Esophagus (tissue), 2 donors: ENCODE results near the gene PAQR7. TPM values are rescaled to one million over a fixed set of nuclear protein-coding genes. Genes with fewer than 3 reads are reported as not detected.

ENCODE experiments used
- H3K27ac ChIP-seq, 2 donors: one replicate each; pipeline ENCODE4 v1.5.1; 2013; ENCODE audit warnings: low read depth in 2 of 2, mild to moderate bottlenecking in 2 of 2, inconsistent platforms in 1 of 2, low read length in 1 of 2, moderate library complexity in 1 of 2
- H3K27me3 ChIP-seq, 2 donors: one replicate each; pipeline ENCODE4 v1.6.1; 2013; ENCODE audit warnings: low read length in 2 of 2, control low read depth in 1 of 2, mild to moderate bottlenecking in 1 of 2; ENCODE audit not compliant: insufficient read depth in 2 of 2, control insufficient read depth in 1 of 2
- H3K36me3 ChIP-seq, 2 donors: one replicate each; pipeline ENCODE4 v1.6.1; 2013; ENCODE audit warnings: low read length in 1 of 2; ENCODE audit not compliant: control insufficient read depth in 2 of 2, insufficient read depth in 2 of 2
- H3K4me1 ChIP-seq, 2 donors: one replicate each; pipeline ENCODE4 v1.6.1; 2013; ENCODE audit warnings: low read length in 1 of 2; ENCODE audit not compliant: control insufficient read depth in 2 of 2, insufficient read depth in 2 of 2
- H3K4me3 ChIP-seq, 2 donors: one replicate each; pipeline ENCODE4 v1.5.1; 2013; ENCODE audit warnings: low read length in 2 of 2, mild to moderate bottlenecking in 2 of 2, low read depth in 1 of 2, moderate library complexity in 1 of 2
- H3K9me3 ChIP-seq, 2 donors: one replicate each; pipeline ENCODE4 v1.6.1; 2013; ENCODE audit warnings: mild to moderate bottlenecking in 2 of 2, low read depth in 1 of 2, low read length in 1 of 2, moderate library complexity in 1 of 2; ENCODE audit not compliant: control insufficient read depth in 2 of 2, insufficient read depth in 1 of 2
- WGBS, 2 donors: extraction: QIAGEN DNeasy Blood & Tissue Kit; methylation state at CpG; one replicate each; pipeline ENCODE4 v1.1.7; 2013; 5-methylcytosine and 5-hydroxymethylcytosine counted together
- polyA plus RNA-seq, 2 donors: library from polyadenylated mRNA; stranded (reverse); fragments of 200-250 nt; gene quantifications; one replicate each; pipeline ENCODE4 v1.2.3, GENCODE V29; 2013
- donor health status: healthy with polysubstance abuse.
- donor health status: Bipolar disorder and iron deficiency.

PAQR7 gene
- polyA plus RNA-seq, 2 donors, result 9.5 to 14.3 TPM

DNA sequence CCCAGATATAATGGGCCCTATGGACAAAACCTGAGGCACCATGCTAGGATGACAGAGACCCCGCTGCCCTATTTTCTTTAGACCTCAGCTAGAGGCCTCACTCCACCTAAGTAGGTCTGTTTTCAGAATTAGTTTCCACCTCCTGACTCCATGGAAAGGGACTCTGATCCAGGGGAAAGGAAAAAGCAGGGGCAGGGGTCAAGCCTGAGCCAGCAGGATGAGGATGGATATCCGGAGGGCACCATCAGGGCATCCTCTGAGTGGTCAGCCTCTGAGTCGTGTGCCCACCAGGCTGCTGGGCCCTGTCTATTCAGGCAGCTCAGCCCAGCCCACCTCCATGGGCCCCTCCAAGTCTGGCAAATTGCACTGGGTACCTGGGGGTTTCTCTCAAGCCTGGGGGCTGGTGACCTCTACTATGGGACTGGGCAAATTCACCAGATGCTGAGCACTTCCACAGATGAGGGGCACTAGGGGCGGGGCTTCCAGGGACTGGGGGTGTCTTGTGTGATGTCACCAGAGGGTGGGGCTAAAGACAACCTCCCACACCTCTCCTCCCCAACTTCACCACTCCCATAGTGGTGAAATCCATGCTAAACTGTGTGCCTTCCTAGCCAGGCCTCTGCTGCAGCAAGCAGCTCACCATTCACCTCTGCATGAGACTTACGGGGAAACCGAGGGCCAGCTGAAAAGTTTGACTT, 5.5 kb downstream of the PAQR7 start:
- Histone ChIP-seq H3K4me1 (peaks cover 6 to 24% of the 10 kb centered on the region in 2 donors), H3K9me3 (no peaks in the 10 kb centered on the region), H3K4me3 (no peak overlapping the region), H3K36me3 (peaks cover 0 to 3% of the 10 kb centered on the region in 2 donors), H3K27ac (peak overlapping the region in 1 of 2 donors; percentile 20), H3K27me3 (no peaks in the 10 kb centered on the region)
- WGBS, 2 donors, result 62 to 88% methylated on average over 6 of the region's 6 CpGs

DNA sequence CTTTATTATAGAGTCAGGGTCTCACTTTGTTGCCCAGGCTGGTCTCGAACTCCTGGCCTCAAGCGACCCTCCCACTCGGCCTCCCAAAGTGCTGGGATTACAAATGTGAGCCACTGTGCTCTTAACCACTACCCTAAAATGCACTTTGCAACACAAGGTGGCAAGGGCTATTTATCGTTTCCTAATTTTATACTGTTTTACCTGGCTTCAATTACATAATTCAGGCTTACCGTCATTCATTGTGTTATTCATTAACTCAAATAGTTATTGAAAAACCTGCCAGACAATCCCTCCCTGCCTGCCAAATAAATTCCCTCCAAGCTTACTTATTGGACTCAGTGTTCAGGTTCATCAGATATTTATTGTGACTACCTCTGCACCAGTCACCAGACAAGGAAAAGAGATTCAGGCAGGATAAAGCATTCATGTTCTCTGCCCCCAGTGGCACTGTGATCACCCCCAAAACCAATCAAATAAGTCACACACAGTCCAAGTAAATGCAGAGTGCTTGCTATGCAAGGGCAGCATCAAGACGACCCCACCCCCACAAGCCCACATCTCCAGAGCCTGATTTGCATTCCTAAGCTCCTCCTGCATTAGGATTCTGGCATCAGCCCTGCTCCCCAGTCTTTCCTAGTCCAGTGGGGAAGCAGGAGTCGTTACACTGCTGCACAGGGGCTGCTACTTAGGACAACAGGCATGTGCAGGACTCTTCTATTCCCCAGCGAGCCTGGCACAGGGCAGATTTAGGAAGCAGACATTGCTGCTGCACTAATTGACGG, 8.1 kb downstream of the PAQR7 start:
- Histone ChIP-seq H3K27me3 (no peaks in the 10 kb centered on the region), H3K4me1 (peaks cover 6 to 31% of the 10 kb centered on the region in 2 donors), H3K36me3 (peaks cover 0 to 11% of the 10 kb centered on the region in 2 donors), H3K4me3 (no peak overlapping the region), H3K27ac (peak overlapping the region; percentile 32 to 56), H3K9me3 (no peaks in the 10 kb centered on the region)
- WGBS, 2 donors, result 53 to 57% methylated on average over 9 of the region's 9 CpGs

DNA sequence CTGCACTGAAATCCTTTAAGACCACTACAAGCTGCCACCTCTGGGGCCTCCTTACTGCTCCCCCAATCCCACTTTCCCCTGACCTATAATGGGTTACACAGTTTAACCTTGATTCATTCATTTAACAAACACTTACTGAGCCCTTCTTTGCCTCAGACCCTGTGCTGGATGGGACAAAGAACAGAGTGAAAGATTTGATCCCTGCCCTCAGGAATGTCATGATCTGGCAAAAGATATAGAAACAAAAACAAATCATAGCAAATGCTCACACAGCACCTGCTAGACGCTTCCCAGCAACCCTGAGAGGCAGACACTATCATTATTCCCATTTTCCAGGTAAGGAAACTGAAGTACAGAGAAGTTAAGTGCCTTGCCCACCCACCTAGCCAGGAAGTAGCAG, 9.2 kb downstream of the PAQR7 start:
- Histone ChIP-seq H3K4me3 (no peak overlapping the region), H3K27me3 (no peaks in the 10 kb centered on the region), H3K36me3 (peaks cover 0 to 11% of the 10 kb centered on the region in 2 donors), H3K4me1 (peaks cover 2 to 26% of the 10 kb centered on the region in 2 donors), H3K27ac (no peak overlapping the region), H3K9me3 (no peaks in the 10 kb centered on the region)
- whole genome bisulfite sequencing, 2 donors, result 67 to 75% methylated on average over 1 of the region's 1 CpG

DNA sequence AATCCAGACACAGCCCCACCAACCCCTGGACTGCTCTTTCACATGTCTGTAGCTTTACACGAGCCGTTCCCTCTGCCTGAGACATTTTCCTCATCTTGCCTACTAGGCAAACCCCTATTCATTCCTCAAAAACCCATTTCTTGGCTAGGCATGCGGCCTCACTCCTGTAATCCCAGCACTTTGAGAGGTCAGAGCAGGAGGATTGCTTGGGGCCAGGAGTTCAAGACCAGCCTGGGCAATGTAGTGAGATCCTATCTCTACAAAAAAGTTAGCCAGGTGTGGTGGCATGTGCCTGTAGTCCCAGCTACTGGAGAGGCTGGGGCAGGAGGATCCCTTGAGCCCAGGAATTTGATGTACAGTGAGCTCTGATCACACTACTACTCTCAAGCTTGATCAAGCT, 11.1 kb downstream of the PAQR7 start:
- WGBS, 2 donors, result 91 to 94% methylated on average over 3 of the region's 3 CpGs
- Histone ChIP-seq H3K36me3 (peaks cover 0 to 8% of the 10 kb centered on the region in 2 donors), H3K27me3 (no peaks in the 10 kb centered on the region), H3K27ac (no peak overlapping the region), H3K4me3 (no peak overlapping the region), H3K9me3 (no peaks in the 10 kb centered on the region), H3K4me1 (peaks cover 0 to 22% of the 10 kb centered on the region in 2 donors)

DNA sequence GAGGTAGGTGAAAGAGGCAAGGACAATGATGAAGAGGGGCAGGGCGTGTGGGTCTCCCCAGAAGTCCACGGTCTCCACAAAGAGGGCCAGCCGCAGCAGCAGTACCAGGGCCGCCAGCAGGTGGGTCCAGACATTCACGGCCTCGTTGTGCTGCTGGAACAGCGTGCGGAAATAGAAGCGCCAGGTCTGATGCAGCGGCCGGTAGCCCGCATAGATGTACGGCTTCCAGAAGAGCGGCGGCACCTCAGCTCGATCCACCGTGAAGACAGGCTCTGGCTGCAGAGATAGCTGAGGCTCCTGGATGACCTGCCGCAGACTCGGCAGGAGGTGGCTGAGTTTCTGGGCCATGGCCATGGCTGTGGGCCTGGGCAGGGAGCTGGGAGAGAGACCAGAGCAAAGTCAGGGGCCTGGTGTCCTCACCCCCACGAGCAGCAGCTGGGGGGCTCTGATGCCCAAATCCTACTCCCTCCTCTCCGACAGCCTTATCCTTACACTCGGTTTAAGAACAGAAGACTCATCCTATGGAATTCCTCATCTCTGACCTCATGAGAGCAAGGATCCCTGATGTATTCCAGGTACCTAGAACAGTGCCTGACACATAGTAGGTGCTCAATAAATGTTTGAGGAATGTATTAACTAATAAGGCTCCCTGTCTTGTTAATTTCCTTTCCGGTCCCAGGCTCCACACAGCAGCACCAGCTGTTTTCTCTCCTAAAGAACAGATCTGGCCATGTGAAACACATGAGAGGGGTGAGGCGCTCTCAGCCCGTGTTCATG, 11.8 kb downstream of the PAQR7 start:
- Histone ChIP-seq H3K27me3 (no peaks in the 10 kb centered on the region), H3K4me1 (peaks cover 2 to 27% of the 10 kb centered on the region in 2 donors), H3K9me3 (no peaks in the 10 kb centered on the region), H3K4me3 (no peak overlapping the region), H3K36me3 (peaks cover 0 to 8% of the 10 kb centered on the region in 2 donors), H3K27ac (peak overlapping the region; percentile 45 to 46)
- WGBS, 2 donors, result 67 to 71% methylated on average over 25 of the region's 25 CpGs

DNA sequence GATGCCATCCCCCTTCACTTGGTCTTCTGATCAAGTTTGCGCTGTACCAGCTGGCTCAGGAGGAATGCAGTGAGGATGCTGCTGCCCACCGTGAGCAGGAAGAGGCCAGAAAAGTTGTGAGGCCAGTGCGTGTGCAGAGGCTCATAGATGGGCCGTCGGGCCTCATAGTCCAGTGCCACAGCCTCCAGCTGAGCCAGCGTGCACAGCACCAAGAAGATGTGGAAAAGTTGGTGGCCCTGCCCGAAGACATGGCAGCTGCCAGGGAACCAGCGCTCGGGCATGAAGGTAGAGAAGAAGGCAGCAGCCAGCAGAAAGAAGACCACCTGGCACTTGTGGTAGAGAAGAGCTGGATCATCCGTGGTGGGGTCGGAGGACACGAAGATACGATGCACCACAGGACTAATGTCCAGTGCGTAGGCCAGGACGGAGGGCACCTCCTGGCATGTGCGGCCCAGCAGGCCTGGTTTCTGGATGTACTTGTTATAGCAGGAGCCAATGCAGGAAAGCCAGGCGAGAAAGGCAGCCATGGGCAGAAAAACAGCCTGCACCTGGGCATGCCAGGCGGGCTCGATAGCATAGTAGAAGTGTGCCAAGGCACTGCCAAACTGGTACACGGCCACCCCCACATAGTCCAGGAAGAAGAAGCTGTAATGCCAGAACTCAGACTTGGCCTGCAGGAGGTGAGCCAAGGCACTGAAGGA, 12.6 kb downstream of the PAQR7 start:
- Histone ChIP-seq H3K27me3 (no peaks in the 10 kb centered on the region), H3K4me1 (peaks cover 2 to 26% of the 10 kb centered on the region in 2 donors), H3K9me3 (no peaks in the 10 kb centered on the region), H3K36me3 (peaks cover 0 to 8% of the 10 kb centered on the region in 2 donors), H3K27ac (peak overlapping the region in 1 of 2 donors; percentile 45), H3K4me3 (no peak overlapping the region)
- WGBS, 2 donors, result 73 to 79% methylated on average over 20 of the region's 20 CpGs

DNA sequence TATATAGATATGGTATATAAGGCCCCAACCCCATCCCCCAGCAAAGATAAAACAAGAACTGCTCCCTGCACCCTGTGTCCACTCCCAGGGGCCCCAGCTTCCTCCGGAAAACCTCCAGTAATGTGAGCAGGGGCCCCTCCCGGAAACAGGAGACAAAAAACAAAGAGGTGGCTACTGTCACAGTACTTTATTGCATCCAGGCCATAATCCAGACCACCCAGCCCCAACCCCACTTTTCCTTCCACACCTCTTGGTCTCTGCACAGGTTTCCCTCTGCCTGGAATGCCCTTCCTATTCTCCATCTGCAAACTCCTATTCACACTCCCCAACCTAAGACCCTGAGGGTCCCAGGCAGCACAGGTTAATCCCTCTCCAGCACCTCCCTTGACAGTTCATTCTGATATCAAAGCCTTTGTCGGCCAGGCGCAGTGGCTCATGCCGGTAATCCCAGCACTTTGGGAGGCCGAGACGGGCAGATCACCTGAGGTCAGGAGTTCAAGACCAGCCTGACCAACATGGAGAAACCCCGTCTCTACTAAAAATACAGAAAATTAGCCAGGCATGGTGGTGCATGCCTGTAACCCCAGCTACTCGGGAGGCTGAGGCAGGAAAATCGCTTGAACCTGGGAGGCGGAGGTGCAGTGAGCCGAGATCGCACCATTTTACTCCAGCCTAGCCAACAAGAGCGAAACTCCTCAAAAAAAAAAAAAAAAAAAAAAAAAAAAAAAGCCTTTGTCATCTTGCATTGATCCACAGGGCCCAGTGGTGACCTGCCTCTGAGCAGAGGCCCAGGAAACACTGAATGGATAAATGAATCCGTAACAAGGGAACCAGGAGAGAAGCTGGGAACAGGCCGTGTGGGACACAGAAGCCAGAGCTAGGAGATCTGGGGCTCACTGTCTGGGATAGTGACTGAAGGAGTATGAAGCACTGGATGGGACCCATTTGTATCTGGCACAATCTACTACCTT, 13.9 kb downstream of the PAQR7 start:
- Histone ChIP-seq H3K27me3 (no peaks in the 10 kb centered on the region), H3K27ac (no peak overlapping the region), H3K4me1 (peaks cover 2 to 20% of the 10 kb centered on the region in 2 donors), H3K4me3 (no peak overlapping the region), H3K36me3 (peaks cover 0 to 8% of the 10 kb centered on the region in 2 donors), H3K9me3 (no peaks in the 10 kb centered on the region)
- WGBS, 2 donors, result 73 to 85% methylated on average over 16 of the region's 16 CpGs

DNA sequence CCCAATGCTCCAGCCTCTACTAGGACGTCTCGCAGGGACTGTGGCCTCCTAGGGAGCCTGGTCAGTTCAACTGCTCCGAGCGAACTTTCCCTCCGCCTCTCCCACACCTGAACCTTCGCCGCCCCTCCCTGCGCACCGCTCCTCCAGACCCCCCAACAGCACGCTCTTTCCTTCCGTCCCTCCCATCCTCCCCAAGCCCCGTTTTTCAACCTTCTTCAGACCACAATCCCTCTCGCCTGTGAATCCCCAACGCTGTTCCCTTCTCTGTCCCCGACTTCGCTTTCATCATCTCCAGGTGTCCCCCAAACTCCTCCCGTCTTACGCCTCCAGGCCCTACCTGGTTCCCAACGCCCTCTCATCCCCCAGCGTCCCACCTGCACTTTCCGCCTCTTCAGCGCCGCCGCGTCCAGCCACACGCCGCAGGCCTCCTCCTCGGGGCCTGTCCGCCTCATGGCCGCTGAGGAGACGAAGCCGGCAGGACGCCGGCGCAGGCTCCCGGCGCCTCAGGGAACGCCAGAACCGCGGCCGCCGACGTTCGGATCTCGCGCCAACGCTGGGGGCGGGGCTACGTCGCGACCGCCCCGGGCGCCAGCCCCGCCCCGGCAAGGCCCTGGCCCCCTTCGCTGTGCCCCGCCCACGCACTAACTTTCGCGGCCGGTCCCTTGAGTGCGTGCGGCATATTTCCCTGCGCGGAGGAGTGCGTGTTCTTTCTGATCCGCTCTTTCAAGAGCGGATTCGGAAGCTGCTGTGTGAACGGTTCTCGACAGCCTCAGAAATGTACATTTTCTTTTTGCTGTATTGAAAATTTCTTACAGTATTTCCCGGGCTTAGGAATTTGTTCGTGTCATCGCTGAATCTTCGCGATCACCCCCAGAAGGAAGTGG, 16.4 kb downstream of the PAQR7 start, which contains the start of gene AUNIP:
Gene AUNIP, minus strand, starts transcription at position 552 of the 884 bp plus-strand sequence. Its CDS starts 100 bp downstream, at position 452.
- H3K36me3 ChIP-seq, result peaks cover 0 to 8% of the 10 kb centered on the region in 2 donors
- H3K4me1 ChIP-seq, result peaks cover 2 to 20% of the 10 kb centered on the region in 2 donors
- H3K9me3 ChIP-seq, result no peaks in the 10 kb centered on the region
- H3K27me3 ChIP-seq, result no peaks in the 10 kb centered on the region
- H3K27ac ChIP-seq, result peak within 1 kb of the TSS; percentile 82 to 85
- WGBS, 2 donors, result 1 to 2% methylated on average over 77 of the region's 77 CpGs
- peak within 1 kb of the TSS; percentile 49 to 55 for H3K4me3 ChIP-seq
